Measurements from ENCODE around the gene GPC6. TPM values are rescaled to one million over a fixed set of nuclear protein-coding genes. Genes with fewer than 3 reads are reported as not detected.

The GPC6 gene
- polyA plus RNA-seq, 3 donors, result 54.9 to 59.5 (median 55.3) TPM

DNA sequence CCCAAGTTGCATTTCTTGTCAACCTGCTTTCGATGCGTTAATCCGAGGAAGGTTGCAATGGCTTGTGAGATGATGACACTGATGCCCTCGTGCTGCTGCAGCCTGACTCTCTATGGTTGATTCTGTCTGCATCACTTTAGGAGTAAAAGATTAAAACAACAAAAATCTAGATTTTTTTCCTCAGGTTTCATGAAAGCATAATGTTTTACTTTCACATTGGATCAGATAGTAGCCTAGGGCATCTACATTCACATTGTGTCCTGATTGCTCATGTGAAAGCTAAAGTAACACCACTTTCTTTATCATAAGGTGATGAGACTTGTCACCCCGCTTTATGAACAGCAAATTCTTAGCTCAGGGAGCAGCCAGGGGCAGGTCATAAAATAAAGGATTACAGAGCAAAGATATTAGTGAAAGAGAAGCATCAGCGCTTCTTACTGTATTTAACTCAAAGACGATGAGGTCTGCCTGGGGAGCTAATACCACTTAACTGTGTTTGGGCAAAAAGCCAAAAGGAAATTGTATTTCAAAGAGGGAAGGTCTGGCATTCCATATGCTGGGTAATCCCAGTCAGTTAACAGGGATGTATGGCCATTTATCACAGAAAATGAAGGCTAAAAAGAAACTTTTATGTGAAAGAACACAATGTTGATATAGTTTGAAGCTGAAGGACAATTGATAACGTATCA, 270.5 kb downstream of the GPC6 start:
- peak; percentile 34 for DNase-seq

DNA sequence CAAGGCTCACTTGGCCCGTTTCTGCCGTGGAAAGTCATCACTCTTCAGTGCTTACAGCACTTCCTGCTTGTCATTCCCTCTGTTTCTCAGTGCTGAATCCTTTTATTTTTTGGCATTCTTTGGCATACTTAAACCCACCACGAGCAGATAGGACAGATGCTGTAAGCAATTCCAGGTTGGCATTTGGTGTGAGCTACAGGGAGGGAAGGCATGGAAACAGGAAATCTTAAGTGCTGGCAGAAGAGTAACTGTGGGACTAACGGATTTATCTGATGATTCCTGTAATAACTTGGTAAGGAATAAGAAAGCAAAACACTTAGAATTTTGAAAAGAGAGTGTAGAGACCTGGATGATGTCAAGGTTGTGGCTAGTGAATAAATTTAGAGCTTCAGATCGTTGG, 273.4 kb downstream of the GPC6 start:
- DNase-seq, result no peak

DNA sequence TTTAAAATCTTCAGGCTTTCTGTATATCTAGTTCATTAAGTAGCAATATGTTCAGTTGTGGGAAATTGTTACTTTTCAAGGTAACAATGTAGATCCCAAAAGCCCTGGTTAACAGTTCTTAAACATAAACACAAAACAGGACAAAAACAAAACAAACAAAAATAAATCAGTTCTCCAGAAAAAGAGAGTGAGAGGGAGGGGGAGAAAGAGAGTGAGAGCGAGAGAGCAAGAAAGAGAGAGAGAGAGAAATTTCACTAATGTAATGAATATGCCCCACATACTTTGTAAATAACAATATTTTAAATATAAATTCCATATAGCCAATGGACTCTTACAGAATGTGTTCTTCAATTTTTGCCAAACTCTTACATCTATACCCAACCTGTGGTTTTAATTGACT, 275.5 kb downstream of the GPC6 start:
- no peak for DNase-seq

DNA sequence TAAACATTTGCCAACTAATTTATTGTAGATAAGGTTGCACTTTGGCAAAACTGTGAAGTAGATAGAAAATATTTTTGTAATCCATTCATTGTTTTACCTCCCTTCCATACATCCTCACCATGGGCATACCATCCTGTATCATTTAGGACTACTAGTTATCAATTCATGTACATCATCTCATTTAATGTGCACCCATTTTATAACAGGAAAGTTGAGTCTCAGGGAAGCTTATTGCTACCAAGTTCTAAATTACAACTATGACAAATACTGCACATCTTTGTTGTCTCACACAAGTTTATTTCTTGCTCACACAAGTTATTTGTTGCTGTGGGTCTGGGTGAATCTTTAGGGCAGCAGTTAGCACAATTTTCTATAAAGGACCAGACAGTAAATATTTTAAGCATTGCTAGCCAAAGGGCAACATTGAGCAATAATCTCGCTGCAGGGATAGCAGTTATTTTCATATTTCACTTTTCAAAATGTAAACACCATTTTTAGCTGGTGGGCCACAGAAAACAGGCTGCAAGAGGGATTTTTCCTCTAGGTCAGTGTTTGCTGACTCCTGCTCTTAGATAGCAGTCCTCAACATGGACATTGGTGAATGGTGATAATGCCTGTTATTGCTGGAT, 276.5 kb downstream of the GPC6 start:
- DNase-seq, result no peak

DNA sequence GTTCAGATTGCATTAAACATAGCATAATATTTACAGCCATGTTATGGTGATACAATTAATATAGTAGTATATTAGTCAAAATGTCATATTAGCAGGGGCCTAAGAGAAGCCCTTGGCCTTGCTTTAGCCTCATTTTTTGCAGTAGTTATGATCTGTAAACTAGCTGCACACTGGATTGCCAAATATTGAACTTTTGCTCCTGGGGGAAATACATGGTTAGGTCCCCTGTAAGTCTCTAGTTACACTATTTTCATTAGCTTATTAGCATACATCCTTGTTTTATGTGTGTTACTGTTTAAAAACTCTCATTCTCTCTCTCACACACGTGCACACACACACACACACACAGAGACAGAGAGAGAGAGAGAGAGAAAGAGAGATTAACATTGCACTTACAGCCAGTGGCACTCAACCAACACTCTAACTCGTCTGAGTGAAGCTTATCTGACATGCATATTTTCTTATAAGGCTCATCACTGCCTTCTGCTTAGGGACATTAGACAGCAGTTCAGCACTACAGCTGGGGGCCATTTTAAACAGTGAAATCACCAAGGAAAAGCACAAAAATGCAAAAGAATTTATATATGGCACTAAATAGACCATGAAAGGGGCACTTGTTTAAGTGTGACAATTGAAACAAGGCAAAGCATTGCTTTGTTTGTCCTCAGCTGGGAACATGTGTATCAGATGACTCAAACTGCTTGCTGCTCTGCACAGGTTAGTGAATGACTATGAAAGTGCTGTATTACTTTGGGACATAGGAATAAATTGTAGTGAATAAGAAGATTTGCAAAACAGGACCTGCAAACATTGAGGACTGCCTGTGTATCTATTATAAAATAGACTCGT, 278.7 kb downstream of the GPC6 start:
- no peak for DNase-seq

DNA sequence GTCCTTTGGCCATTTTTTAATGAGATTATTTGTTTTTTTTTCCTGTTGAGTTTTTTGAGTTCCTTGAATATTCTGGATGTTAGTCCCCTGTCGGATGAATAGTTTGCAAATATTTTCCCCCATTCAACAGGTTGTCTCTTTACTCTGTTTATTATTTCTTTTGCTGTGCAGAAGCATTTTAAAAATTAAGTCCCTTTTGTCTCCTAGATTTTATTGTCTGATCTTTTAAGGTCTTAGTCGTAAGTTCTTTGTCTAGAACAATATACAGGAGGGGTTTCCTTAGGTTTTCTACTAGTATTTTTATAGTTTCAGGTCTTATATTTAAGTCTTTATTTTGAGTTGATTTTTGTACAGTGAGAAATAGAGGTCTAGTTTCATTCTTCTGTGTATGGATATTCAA, 284.4 kb downstream of the GPC6 start:
- DNase-seq, result no peak

DNA sequence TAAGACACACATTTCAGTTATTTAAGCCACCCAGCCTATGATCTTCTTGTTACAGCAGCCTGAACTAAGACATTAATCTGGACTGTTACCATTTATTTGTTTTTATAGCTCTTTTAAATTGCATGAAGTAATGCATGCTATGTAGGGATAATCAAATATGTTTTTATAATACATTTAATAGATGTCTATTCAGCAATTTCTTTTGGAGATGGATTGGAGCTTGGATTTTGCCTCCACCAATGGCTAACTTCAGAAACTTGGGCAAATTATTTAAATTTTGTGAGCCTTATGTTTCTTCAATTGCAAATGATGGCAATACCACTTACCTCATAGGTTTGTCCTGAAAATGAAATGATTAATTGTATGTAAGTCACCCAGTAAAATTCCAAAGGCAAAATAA, 288.7 kb downstream of the GPC6 start:
- DNase-seq, result no peak

DNA sequence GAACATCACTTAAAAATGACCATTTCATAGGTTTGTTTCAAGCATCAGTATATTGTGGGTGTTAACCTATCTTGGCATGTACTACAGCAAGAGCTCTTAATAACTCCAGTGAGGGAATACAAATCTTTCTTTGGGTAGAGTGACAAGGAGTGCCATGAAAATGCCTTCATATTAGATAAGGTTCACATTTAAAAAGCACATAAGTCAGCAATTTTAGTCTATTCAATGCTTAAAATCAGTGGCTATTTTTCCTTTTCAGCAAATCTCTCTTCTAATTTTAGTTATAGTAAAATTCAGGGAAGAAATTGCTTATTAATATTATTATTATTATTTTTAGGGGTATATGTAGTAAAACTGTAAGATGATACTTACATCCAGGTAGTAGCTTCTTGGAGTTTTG, 291.1 kb downstream of the GPC6 start:
- no peak for DNase-seq

DNA sequence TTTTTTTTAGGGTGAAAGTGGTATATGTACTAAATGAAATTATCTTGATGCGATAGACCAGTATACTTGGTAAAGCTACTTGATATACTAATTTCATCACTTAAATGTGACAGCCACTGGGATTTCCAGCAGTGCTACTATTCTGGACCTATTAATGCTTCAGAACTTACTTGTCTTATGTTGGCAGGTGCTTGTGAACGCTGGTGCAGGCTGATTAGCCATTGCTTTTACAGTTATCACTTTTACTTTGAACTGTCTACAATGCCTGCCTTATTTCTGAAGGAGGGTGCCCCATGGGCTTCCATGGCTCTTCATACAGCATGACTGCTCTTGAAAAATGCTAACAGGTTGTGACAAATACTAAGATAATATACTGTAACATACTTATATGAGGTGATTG, 294.7 kb downstream of the GPC6 start:
- no peak for DNase-seq

DNA sequence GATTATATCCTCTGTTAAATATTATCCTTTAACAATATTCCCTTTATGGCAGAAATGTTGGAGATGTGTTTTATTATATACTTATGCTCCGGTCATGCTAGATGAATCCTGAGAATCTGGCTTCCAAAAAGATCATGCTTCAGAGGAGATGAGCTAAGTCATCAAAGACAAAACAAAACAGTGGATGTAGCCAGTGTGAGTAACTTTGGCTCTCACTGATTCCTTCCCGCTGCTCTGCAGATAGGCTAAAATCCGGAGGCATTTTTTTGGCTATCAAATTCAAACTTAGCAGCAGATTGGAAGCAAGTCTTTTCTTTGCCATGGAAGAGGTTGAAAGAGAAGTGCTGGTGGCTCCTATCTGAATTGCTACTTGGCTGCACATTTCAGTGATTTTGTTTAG, 295.9 kb downstream of the GPC6 start:
- no peak for DNase-seq

DNA sequence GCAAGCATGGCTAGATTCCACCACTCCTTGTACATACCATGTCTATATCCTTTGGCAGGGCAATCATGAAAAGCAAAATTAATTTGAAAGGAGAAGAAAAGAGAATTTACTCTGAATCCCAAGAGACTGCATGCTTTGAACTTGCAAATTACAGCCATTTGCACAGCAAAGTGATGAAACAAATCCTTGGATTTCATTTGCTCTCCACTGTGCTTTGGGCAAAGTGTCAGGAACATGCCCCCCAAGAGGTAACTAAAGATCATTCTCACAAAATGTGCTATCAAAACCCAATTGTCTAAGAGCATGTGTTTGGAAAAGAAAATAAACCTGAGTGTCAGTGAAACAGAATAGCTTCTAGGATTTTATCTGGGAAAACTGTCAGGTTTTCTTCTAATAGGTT, 298.5 kb downstream of the GPC6 start:
- no peak for DNase-seq

DNA sequence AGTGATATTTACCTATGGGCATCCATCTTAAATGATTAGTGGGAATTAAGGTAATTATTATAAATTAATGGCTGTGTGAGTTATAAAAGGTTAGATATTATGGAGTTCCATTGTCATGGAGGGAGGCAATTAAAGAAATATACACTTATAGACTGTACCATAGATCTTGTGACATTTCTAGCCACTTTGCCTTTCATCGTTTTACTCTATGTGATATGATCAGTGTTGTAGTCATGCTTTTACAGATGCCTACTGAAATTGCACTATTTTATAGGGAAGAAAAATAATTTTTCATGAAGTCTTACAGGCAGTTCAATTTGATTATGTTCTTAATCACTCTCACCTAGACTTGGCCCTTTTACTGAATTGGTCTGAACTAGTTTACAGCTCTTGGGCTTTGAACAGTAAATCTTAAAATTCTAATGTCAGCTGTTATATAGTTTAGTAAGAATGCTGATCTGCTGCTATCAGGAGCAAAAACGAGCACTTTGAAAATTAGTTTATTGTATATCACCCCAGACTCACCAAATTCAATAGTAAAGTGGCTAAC, 301.2 kb downstream of the GPC6 start:
- DNase-seq, result no peak

DNA sequence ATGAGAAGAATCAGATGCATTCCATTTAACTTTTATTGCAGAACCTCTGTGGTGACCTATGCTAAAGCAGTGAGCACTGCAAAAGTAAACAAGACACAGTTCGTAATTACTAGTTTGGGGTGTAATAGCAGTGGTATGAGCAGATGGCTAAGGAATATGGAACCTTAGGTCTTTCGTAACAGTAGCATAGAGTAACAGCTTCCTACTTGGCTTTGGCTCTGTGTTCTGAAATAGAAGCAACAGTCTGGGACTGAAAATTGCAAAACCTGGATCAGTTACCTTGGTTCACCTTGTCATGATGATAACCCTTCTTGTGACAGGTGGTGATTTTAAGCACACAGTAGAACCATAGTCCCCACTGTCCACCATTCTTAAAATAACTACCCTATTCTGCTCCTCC, 303.4 kb downstream of the GPC6 start:
- DNase-seq, result no peak

DNA sequence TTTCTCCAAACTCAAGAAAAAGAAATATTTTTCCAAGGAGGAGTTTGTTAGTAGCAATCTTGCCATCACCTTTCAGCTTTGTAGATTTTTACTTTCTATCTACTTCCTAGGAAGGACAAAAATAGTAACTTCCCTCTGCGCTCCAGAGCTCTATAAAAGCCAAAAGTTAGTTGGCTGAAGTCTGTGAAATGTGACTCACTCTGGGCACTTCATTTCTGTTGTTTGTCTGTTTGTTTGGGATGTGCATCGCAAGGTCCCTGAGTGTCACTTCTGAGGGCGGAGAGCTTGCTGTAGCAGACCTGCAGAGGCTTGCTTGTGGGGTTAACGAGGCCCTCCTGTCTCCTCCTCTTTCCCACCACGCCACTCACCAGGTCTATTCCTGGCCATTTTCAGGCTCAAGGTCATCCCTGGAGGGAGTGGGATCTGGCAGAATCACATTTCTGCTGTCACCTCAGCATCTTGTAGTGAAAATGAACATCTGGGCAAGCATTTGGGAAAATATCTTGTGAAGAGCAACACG, 307.6 kb downstream of the GPC6 start:
- no peak for DNase-seq

DNA sequence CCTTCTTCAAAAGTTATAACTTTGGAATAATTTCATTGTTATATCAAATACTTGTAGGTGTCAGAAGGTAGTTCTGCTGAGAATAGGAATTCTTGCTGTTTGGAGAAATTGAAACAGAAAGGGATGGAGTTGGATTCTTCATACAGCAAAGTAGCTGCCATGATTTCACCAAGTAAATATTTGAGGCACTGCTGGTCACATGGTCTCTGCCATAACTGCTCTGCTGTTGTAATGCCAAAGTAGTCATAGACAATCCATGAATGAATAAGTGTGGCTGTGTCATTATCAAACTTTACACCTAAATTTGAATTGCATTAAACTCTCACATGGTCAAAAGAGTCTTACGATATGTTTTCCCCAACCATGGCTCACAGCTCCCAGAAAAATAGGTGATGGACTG, 308.6 kb downstream of the GPC6 start:
- no peak for DNase-seq

DNA sequence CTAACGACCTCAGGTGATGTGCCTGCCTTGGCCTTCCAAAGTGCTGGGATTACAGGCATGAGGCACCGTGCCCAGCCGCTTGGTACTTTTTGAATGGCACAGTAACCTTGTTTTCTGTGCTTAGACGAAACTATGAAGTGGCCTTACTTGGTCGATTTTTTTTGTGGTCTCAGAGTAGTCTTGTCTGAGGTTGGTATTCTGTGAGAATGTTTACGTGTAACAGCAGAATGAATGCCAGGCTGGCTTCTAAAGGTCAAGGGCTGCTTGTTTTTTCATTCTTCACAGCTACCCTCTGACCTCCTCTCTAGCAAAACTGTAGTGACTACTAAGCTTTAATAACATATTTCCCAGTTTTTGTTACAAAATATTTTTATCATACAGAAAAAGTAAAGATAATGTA, 313.3 kb downstream of the GPC6 start:
- DNase-seq, result no peak

DNA sequence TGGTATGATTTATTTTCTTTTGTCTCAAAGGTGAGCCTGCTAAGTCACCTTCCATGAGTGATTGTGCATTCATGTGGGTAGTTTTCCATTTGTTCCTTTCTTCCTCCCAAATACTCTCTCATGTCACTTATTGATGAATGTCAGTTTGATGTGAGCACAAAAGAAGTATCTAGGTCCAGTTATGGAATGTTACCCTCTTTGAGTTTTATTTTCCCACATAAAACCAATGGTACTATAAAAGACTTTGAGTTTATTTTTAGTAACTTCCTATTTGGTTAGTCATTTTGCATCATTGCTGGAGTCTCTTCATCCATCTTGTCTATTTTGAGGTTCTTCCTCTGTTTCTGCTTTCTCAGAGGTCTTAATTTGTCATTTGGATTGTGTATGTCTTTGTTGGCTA, 321.3 kb downstream of the GPC6 start:
- no peak for DNase-seq

DNA sequence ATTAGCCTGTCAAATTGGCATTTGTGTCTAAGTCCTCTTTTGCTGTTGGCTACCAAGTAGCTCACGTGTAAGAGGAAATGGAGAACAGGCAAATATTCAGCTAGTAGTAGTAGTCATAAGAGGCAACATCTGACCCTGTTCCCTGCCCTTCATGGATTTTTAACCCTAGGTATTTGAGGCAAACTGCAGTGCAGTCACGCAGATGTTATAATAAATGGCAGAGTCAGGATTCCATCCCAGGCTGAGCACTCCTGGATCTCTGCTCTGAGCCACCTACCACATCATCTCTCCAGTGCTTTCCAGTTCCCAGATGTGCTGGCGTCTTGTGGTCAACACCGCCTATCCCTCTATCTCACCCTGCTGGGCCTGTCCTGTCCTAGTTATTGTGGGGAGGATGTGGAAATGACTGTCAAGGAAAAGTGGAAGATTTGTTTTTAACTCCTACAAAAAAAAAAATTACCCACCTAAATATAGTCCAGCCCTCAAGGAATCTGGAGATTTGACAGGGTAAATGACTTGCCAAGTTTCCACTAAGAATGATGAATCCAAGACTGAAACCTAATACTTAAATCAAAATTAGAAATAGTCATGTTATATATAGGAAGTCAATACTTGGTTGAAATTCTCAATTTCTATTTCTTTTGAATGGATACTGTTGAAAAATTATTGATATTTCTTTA, 322.9 kb downstream of the GPC6 start:
- no peak for DNase-seq

DNA sequence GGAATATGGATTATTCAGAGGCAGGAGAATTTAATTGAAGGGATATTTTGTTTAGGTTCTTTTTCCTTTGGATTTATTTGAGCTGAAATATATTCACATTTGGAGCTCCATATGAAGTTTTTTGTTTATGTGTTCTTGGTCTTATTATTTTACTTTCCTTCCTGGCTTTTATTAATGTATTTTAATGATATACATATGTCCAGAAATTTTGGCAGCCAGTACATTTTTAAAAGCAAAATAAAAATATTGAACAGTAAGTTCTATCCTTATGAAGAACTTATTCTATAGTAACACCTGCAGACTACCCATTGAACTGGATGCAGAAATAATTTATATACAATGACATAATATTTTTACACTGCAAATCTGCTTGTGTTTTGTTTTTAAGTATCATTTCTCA, 323.6 kb downstream of the GPC6 start:
- DNase-seq, result no peak

DNA sequence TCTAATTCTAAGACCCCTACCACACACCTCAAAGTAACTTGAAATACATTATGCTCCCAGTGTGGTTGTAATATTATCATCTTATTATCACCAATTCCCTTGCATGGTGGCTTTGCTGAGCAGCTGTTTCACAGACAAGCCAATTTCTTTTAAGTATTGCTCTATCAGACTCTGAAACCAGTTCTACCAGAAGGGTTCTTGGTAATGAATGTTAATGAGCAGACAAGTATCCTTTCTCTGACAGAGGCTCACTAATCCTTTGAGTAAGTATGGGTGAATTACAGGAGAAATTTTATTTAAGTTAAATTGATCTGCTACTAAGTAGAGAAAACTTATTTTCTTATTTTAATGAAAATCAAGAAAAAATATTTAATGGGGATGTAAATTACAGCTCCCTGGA, 326.0 kb downstream of the GPC6 start:
- DNase-seq, result no peak

DNA sequence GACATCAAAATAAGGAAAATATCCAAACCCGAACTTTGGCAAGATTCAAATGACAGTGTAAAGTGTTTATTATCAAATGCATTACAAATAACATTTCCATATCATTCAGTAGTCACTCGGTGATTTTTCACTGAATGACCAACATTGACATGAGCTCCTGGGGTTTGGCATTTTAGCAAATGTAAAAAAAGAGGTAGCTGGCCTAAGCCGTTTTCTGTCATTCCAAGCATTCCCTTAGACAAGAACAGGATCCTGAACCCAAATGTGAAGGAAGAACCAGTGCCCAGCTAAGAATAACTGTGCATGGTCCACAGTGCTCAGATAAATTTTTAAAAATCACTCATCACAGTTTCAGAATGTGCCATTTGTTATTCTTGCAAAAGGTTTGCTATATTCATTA, 327.9 kb downstream of the GPC6 start:
- DNase-seq, result no peak

DNA sequence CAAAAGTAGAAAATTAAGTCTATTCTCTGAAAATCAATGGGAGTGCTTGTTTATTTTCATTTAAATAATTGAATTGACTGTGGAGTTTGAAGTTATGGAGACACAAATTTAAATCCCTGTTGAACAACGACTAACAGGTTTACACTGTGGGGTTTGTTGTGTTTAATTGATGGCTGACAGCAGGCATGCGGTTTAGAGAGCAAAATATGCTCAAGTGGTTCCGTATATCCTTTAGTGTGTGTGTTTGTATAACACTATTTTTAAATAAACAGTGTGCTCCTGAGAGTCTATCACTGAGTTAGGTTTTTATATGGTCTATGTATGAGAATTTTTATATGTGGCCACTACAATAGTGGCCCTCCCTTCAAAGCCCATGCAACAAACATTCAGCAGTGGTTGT, 332.0 kb downstream of the GPC6 start:
- DNase-seq, result no peak

All from renal pelvis (tissue), 4 donors.